GM19397 (cell line): ENCODE results near the gene PAM.
"Not testable (repeated sequence)": the region's sequence is repeated elsewhere in the genome, so short reads cannot be mapped to it uniquely, and the experiment has no call there.

ENCODE experiments used
- ATAC-seq: cut with Tn5 transposase; IDR thresholded peaks from one replicate; pipeline ENCODE4 v1.9.1; 2021; ENCODE audit warnings: mild to moderate bottlenecking, moderate library complexity; ENCODE audit not compliant: unreplicated experiment

Gene PAM

DNA sequence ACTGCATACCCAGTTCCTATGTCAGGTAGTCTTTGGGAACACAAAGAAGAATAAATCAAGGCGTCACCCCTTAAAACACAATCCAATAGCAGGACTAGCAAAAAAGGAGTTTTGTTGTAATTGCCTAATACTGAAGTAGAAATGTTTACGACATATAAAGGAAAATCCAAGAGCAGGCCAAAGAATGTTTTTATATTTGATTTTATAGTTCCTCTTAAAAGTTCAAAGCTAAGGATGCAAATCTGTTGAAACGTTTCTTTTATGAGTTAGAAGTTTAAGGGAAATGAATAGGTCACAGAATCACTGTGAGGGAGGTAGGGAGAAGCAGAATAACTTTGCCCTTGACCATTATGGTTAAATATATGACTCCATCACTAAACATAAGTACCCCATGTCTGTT lies 136.1 kb downstream of the PAM start:
- no peak for ATAC-seq

DNA sequence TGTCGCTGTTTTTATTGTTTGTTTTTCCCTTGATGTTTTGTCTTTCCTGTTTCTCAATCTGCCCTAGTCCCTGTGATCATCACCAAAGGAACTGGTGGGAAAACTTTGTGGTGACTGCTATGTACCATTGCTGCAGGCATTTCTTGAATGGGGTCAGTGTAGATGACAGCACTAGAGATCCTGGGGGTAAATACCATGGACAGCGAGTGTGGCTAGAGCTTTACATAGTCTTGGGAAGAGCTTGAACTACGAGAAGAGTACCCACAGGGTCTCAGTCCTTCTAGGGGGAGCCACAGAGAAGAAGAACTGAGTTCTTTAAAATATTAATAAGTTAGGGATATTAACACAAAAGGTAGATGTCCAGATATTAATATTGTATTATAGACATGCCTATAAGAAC lies 138.8 kb downstream of the PAM start:
- ATAC-seq, result no peak

DNA sequence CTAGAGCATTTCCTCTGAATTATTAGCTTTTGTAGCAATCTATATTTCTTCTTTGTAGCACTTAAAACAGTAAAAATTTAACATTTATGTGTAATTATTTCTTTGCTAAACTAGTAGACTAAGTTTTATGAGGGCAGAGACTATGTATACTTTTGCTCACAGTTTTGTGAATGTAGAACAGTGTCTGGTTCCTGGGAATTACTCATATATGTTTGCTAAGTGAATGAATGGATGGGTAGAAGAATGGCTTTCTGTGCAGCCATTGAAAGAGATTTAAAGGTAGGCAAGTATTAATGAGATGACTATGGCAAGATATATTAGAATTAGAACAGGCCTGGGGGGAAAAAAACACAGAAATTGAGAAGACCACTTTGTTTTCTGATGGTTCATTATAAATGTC lies 140.1 kb downstream of the PAM start:
- no peak for ATAC-seq

DNA sequence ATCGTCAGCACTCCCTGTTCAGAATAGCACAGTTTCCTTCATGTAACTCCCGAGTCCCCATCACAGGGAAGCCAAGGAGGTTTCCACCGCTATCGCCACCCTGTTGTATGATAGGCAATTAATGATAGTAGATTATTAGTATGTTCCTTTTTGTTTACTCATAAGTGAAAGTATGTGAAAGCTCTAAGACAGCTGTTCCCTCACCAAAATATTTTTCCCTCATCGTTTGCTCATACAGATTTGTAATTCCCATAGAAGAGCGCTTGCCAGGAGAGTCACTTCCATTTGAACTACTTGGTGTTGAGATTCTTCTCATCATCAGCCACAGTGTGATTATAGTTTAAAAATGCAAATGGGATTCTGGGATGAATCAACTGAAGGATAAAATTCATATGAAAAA lies 140.9 kb downstream of the PAM start:
- ATAC-seq, result no peak

DNA sequence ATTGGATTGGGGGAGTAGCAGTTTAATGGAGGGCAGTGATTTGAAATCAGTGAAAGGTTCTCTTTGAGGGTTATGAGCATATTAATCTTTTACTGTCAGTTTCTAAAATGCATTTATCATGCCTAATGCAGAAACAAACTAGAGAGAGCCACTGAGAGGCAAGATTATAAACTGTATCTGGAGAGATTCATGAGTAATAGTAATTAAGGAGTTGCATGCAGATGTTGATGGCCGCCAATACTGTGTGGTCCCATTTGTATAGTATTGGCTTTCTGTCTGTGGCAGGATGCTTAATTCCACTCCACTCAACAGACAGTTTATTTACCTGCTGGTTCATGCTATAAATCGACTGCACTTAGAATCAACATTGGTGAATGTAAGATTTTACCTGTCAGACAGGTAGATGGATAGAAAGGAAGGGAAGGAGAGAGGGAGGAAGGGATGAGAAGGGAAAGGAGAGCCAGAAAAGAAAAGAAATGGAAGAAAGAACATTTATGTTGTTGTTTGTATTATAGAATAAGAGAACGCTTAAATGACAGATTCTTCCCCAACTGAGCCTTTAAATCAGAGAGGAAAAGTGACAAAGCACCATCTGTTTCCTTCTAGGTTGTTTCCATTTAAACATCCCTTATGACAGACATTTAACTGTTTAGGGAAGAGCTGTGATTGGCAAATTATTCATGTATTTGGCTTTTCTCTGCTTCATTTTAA lies 146.5 kb downstream of the PAM start:
- ATAC-seq, result no peak

DNA sequence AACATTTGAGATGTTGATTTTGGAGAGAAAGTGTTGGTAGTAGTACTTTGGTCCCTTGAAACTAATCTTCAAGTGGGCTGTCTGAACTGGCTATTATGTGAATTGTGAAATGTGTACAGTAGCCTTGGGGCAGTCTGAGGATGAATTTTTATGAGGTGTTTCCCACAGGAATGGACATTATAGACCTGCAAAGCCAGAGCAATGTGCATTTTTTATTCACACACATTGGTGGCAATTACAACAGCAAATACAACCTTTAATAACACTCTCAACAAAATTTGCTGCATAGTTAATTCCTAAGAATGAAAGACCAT lies 147.0 kb downstream of the PAM start:
- no peak for ATAC-seq

DNA sequence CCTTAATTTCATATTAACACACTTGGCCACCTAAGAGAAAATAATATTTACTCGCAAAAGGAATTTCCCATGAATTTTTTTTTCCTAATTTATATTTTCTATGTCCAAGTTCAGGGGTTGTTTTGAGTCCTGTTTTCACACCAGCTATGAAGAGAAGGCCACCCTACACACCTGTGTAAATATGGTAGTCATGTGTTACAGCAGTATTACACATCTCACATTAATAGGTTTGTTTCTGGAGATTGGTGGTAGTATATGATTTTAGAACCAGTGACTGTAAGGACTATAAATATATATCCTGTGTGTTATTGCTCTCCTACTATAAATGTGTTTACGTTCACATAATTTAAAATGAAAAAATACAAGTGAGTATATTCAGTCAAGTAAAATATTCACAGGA lies 147.5 kb downstream of the PAM start:
- ATAC-seq, result no peak

DNA sequence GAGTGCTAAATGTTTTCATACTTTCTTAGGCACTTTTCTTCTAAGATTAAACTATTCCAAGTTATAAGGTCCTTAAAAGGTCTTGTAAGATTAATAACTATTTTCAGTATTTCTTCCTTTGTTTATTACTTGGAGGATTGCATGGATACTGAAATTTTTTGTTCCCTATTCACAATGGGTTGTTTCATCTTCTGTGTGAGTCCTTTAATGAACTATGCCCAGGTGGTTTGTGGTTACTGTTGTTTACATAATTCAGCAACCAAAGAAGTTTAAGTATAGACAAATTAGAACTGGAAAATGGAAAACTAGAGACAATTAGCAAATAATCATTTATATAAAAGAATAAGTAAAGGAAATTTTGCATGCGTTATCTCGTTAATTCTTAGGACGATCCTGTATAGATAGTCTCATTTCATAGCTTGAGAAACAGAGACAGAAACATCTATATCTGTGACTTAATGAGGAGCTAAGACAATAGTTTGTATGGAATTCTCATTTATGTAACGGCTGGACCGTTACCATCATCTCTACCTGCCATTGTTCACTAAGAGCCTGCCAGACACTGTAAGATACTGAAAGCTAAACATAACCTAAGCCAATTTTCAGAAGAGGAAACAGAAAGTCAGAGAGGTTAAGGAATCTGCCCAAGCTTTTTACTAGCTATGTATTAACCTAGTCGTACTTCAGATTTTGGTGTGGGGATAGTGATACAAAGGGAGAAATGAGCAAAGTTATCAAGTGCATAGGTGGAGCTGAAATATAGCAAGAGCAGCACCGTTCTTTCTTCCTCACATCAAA lies 148.2 kb downstream of the PAM start:
- no peak for ATAC-seq

DNA sequence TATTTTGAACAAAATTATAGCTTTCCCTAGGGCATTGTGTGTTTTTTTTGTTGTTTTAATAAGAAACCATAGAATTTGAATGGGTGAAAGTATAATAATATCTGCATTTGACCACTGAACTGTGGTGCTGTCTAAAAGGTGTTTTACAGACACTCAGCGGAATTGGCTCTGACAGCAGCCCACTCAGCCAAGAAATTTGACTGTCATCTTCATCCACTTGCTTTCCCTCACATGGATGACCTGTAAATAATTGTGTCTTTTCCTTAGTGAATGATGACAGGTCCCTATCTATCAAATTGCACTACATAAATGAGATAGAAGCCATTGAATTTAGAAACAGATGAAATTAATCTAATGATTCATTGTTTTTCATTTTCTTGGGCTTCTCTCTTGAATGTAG lies 150.0 kb downstream of the PAM start:
- no peak for ATAC-seq

DNA sequence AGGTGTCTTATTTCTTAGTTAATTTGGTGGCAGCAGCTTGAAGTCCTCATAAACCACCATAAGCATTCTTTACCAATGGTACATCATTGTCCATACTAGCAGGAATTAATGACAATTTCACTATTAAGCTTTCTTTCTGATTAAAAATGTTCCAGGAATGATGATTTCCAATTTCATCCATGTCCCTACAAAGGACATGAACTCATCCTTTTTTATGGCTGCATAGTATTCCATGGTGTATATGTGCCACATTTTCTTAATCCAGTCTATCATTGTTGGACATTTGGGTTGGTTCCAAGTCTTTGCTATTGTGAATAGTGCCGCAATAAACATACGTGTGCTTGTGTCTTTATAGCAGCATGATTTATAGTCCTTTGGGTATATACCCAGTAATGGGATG lies 152.0 kb downstream of the PAM start:
- not testable (repeated sequence) for ATAC-seq

DNA sequence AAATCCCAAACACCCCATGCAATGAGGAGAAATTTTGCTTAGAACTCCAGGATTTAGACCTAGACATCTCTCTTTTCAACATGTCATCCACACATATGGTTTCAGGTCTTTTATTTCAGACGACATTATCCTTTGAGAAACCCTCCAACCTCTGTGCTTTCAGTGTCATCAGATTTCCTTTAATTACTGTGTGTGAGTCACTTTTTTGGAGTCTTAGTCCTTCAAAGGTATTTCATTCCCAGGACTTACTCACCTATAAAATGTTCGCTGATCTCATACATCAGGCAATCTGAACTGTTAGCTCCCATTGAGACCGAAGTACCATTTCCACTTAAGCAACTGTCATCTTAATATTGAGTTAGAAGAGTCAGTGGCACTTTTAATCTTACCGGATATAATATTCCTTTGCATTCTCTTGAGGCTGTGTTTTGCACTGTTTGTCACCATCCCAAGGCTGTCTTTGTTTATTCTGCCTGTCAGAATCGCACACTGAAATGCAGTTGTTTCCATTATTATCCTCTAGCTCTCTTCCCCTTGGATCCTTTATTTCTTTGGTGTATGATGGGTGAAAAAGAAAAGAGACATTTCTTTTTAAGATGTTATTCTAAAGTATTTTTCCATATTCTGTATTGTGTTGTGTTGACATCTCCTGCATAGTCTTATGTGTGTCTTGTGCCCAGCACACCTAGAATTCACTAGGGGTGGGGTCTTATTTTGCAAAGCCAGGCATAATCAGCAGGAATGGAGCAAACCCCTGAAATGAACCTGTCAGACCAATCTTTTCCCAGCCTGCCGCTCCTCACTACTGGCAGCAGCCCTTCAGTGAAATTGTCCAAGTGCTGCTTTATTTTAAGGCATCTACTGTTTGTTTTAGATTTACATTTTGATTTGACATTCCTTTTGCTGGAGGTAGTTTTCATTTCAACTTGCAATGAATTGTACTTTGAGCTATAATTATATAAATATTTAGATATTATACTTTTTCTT lies 155.4 kb downstream of the PAM start:
- no peak for ATAC-seq

DNA sequence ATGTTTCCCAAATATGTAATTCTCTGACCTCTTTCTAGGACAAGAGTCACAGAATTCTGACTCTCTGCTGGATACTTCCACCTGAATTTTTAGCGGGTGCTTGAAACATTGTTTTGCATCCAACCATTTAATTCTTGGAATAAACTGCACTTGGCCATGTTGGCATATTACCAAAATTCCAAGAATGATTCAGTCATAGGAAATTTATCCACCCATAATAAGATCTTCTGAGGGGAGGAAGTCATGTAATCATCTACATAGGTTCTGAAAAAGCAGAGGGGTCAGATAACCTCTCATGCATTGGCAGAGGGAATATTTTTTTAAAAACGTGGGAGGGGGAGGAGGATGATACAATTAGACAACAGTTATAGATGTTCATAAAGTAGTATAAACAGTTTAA lies 156.9 kb downstream of the PAM start:
- ATAC-seq, result no peak

DNA sequence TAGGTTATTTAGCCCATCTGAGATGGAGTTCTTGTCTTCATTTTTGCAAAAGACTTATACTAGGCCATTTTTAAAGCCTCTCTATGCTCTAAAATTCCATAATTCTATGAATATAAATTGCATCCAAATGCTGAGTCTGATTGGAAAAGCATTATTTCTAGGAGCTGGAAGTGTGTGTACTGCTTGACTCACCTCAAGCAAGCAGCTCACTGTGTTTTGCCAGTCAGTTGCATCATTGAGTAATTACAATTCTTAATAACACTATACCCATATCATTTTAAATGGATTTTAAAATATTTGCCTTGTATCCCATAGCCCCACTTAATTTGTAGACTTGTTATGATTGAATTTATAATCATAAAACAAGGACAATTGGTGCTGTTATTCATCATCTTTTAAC lies 161.0 kb downstream of the PAM start:
- ATAC-seq, result no peak

DNA sequence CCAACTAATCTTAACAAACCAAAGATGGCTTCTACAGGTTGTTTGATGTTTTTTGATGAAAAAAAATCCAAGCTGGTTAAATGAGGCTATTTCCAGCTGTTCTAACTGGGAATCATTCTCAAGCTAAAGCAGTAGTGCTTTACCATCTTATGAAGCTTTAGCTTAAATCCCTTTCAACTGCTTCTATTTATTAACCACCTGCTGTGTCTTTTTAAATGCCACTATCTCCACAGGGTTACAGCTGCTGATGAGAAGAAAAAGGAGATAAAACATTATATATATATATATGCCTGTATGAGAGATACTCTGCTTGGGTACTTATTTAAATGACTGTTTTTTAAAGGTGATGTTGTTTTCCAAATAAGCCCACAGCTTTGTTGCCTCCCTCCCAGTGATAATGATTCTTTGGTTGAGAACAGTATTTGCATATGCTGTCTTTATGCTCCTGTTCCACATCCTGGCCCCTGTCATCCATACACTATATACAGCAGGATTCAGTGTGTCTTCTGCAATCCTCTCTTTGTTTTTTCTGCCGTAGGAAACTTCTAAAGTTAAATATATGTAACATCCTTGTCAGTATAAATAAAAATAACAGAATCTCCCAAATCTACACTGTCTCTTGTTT lies 164.0 kb downstream of the PAM start:
- no peak for ATAC-seq

DNA sequence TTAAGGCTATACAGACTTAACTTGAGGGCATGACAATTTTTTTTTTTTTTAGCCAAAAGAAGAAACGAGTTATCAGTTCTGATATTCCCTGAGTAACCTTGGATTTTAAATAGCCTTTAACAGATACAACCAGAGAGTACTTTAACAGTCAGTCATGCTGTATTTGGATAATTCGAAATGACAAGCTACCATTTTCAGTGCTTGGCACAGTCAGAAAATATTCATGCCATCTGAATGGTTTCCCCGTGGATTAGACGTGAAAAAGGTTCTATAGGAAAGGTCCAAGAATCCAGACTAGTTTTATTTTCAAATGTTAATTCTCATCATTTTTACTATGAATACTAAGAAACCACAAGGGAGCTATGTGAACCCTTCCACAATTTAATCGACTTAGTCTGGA lies 165.7 kb downstream of the PAM start:
- ATAC-seq, result no peak

DNA sequence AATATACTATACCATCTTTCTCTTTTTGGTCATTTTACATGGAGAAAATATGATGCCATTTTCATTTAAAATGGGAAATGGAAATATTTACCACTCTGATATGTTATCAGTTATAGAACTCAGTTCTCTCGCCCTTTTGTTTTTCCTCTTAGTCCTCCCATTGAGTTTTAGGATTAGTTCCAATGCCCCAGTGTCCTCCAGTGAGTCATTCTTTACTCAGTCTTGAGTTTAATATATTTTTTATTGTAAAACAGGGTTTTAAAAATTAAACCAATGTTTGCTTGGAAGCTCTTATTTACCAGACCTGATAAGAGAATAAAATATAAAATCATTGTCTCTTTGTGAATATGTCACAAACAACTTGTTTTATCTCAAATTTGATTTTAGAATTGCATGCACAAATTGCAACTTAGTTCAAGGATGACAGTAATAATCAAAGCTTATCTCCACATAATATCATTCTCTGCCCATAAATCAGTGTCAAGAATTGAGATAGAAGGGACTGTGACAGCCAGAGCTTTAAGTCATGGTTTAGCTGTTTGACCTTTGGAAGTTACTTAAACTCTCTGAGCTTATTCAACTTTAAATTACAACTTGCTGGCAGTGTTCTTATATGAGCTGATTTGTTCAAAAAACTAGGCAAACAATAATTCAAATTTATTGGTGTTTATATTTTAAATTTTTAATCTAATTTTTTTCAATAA lies 166.4 kb downstream of the PAM start:
- no peak for ATAC-seq

DNA sequence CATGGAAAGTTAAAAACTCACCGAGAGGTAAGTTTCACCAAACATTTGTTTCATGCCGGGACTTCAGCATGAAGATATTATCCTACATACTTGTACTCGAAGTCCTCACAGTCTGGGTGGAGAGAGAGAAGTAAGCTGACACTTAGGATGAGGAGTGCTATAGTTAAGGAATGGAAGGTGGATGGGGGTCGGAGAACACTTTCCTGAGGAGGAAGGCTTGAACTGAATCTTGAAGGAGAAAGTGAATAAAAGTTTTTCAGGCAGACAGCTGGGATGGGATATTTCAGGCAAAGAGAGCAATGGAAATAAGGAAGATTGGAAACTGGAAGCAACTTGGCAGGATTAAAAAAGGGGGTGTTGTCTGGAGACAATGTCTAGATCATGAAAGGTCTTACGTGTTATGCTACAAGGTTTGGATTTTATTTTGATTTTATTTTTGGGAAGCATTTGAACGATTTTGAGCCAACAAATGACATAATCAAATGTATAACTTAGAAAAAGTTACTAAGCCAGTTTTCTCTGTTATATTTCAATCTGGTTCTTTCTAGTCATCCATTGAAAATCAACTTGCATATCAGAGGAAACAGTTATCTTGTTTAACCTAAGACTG lies 167.1 kb downstream of the PAM start:
- ATAC-seq, result no peak

DNA sequence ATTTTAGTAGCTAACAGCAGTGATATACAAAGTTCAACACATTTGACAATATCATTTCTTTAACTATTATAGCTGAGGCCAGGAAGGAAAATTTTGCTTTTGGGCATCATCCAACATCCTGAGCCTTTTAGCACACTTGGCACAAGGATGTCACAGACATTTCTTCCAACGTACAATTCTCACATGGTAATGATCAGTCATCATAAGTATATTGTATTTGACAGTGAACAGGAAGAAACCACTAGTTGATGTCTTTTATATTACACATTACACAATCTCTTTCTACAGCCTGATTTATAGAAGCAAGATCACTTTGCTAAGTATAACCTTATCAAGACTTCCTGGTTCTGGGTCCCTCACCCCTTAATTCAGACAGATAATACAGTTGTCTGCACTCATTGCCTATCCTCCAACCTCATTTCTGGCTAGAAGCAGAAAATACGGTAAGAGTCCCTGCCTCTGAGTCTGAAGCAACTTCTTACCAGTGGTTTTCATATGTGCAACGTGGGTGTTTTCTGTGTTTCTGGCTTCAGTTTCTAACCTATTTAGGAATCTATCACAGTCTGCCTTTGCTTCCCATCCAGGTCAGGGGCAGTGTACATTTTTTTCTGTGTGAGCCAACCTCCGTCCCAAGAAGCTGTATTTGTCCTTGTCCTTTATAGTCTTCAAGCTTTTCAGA lies 167.8 kb downstream of the PAM start:
- no peak for ATAC-seq

DNA sequence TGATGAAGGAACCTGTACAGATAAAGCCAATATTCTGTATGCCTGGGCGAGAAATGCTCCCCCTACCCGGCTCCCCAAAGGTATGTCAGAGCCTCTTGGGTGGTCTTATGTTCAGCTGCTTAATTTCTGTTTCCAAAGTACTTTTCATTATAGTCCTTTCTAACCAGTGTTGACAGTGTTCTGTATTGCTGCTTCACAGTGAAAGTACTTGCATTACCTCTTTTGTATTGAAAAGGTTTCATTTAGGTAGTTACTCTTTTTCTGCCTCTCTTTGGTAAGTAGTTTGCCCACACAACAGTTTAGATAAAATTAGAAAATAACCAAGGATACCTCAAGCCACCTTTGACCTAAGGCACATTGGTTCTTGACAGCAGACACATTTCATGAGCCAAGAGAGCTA lies 169.9 kb downstream of the PAM start:
- no peak for ATAC-seq

DNA sequence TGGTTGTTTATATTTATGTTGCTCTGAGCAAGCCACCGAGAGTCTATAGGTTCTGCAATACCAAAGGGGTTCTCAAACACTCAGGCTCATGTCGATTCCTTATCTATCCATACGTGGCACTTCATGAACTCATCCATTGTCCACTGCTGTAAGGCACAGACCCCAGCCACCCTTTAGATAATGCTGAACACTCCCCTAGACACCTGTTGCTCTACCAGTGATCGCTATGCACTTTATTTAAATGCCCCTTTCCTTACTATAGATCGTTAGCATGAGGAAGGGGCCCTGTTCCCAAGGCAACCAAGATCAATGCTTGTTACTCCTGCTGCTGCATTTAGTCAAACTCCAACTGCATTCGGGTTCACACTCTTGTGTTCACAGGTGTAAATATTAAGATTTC lies 171.9 kb downstream of the PAM start:
- ATAC-seq, result no peak
